GM12865 (cell line): Measurements from ENCODE around the gene BEX3.

Source experiments
- DNase-seq: peaks from one replicate; pipeline ENCODE4 v3.0.0; 2010; ENCODE audit warnings: low read depth
- H3K4me3 ChIP-seq: 2 replicates; pipeline ENCODE4 v1.5.1; 2011; ENCODE audit warnings: mild to moderate bottlenecking, low read depth, low read length, control low read depth
- CTCF ChIP-seq: IDR thresholded peaks from 2 replicates; pipeline ENCODE4 v1.5.1; 2011; ENCODE audit warnings: low read length, control low read depth, low read depth, inconsistent platforms; ENCODE audit not compliant: insufficient read depth; ENCODE audit errors: missing control alignments

BEX3 gene

GRCh38 chrX:103396186-103396585 lies 19.8 kb downstream of the BEX3 start:
- DNase-seq, result no peak
- H3K4me3 ChIP-seq, result no peak overlapping the region
- no peak for TF ChIP-seq CTCF

GRCh38 chrX:103396660-103397059 lies 20.3 kb downstream of the BEX3 start:
- TF ChIP-seq CTCF, result no peak

GRCh38 chrX:103397707-103398106 lies 21.4 kb downstream of the BEX3 start:
- no peak overlapping the region for H3K4me3 ChIP-seq
- DNase-seq, result no peak
- TF ChIP-seq CTCF, result no peak

More at GRCh38 chrX:103396660-103397059, 20.3 kb downstream of the BEX3 start:
- no peak overlapping the region for H3K4me3 ChIP-seq
- DNase-seq, result no peak

- no peak overlapping the region for H3K4me3 ChIP-seq
- DNase-seq, result no peak
- TF ChIP-seq CTCF, result no peak
Observed at GRCh38 chrX:103398421-103398864, 22.1 kb downstream of the BEX3 start.

- no peak overlapping the region for H3K4me3 ChIP-seq
- DNase-seq, result no peak
- no peak for TF ChIP-seq CTCF
Observed at GRCh38 chrX:103399744-103400143, 23.4 kb downstream of the BEX3 start.

GRCh38 chrX:103400931-103401330 lies 24.6 kb downstream of the BEX3 start:
- H3K4me3 ChIP-seq, result no peak overlapping the region
- no peak for TF ChIP-seq CTCF
- DNase-seq, result no peak

- no peak for TF ChIP-seq CTCF
- peak overlapping the region; percentile 59 for H3K4me3 ChIP-seq
- DNase-seq, result peak; percentile 90
Observed at GRCh38 chrX:103404231-103405008, 28.1 kb downstream of the BEX3 start.
